Mammary epithelial cell (primary cell): ENCODE results near the gene BARX2.

Source experiments
- CTCF ChIP-seq, 2 donors: IDR thresholded peaks in 1 of 2; conservative IDR thresholded peaks in 1 of 2; 2 replicates each; pipeline ENCODE4 v1.5.1; 2011 to 2012; ENCODE audit warnings: inconsistent platforms in 2 of 2, low read length in 2 of 2, mild to moderate bottlenecking in 2 of 2, control low read depth in 1 of 2, low read depth in 1 of 2; ENCODE audit not compliant: insufficient read depth in 1 of 2; ENCODE audit errors: extremely low read depth in 1 of 2
- EZH2 ChIP-seq: IDR thresholded peaks from 2 replicates; pipeline ENCODE4 v1.6.1; 2012; ENCODE audit warnings: low read length, inconsistent platforms, borderline replicate concordance

- TF ChIP-seq CTCF (conservative IDR thresholded peaks at IDR 0.05 in 1 of 2, IDR thresholded peaks at IDR 0.05 in 1 of 2; ENCODE audit: extremely low read depth in 1 of 2, insufficient read depth in 1 of 2, low read depth in 1 of 2, low read length in 2 of 2): no peak
- no peak for TF ChIP-seq EZH2
Observed at GRCh38 chr11:129387434-129387833, 11.8 kb downstream of the BARX2 start.
